ENCODE measurements around the gene PIP5K1C.
A peak's percentile ranks its signal among the peaks of the same experiment; 100 is the strongest.

The PIP5K1C gene

GRCh38 chr19:3609779-3610719, 90.2 kb downstream of the PIP5K1C start:
- DNase-seq (ENCODE audit: low read depth in 2 of 2): no peak

- no peak for DNase-seq (ENCODE audit: low read depth in 2 of 2)
These were observed 91.4 kb downstream of the PIP5K1C start for GRCh38 chr19:3608750-3609322.

- DNase-seq (ENCODE audit: low read depth in 2 of 2): no peak
These were observed 92.1 kb downstream of the PIP5K1C start for GRCh38 chr19:3608079-3608641.

GRCh38 chr19:3607303-3608078, 92.8 kb downstream of the PIP5K1C start:
- no peak for DNase-seq (ENCODE audit: low read depth in 2 of 2)

GRCh38 chr19:3606690-3607289, 93.5 kb downstream of the PIP5K1C start, which contains the start of gene TBXA2R:
TSS of gene TBXA2R (minus strand) at chr19:3606875. CDS start at chr19:3600634, 6,241 bp downstream.
- DNase-seq (ENCODE audit: low read depth in 2 of 2): peak in 1 of 2 donors; percentile 54

GRCh38 chr19:3606174-3606689, 94.0 kb downstream of the PIP5K1C start:
- DNase-seq (ENCODE audit: low read depth in 2 of 2): no peak

GRCh38 chr19:3605770-3606169, 94.5 kb downstream of the PIP5K1C start:
- DNase-seq (ENCODE audit: low read depth in 2 of 2): no peak

- no peak for DNase-seq (ENCODE audit: low read depth in 2 of 2)
These were observed 94.9 kb downstream of the PIP5K1C start for GRCh38 chr19:3605361-3605760.

GRCh38 chr19:3604987-3605343, 95.3 kb downstream of the PIP5K1C start:
- DNase-seq (ENCODE audit: low read depth in 2 of 2): no peak

GRCh38 chr19:3604227-3604986, 95.9 kb downstream of the PIP5K1C start:
- DNase-seq (ENCODE audit: low read depth in 2 of 2): no peak

- DNase-seq (ENCODE audit: low read depth in 2 of 2): no peak
These were observed 97.0 kb downstream of the PIP5K1C start for GRCh38 chr19:3603121-3603811.

GRCh38 chr19:3601021-3601420, 99.2 kb downstream of the PIP5K1C start:
- DNase-seq (ENCODE audit: low read depth in 2 of 2): no peak

- DNase-seq (ENCODE audit: low read depth in 2 of 2): no peak
These were observed 100.5 kb downstream of the PIP5K1C start for GRCh38 chr19:3599776-3600187.

- no peak for DNase-seq (ENCODE audit: low read depth in 2 of 2)
These were observed 104.7 kb downstream of the PIP5K1C start for GRCh38 chr19:3595521-3596061.

- DNase-seq (ENCODE audit: low read depth in 2 of 2): no peak
These were observed 107.1 kb downstream of the PIP5K1C start for GRCh38 chr19:3593156-3593555.

GRCh38 chr19:3591876-3592613, 108.2 kb downstream of the PIP5K1C start:
- DNase-seq (ENCODE audit: low read depth in 2 of 2): no peak

- DNase-seq (ENCODE audit: low read depth in 2 of 2): no peak
These were observed 109.1 kb downstream of the PIP5K1C start for GRCh38 chr19:3590991-3591659.

- no peak for DNase-seq (ENCODE audit: low read depth in 2 of 2)
These were observed 110.3 kb downstream of the PIP5K1C start for GRCh38 chr19:3589949-3590348.

All from stimulated activated CD8-positive, alpha-beta memory T cell treated with anti-CD3 and anti-CD28 coated beads, Interleukin-15, amount 100 ng/mL, for 4 hours (primary cell).